GM12878 (cell line): ENCODE data around the gene CDK16. TPM values are rescaled to one million over a fixed set of nuclear protein-coding genes. Genes with fewer than 3 reads are reported as not detected.

Source experiments
- ATAC-seq: fragments of 200-7000 bp; cut with Tn5 transposase; 3 replicates; pipeline ENCODE4 v1.9.1; 2020; ENCODE audit warnings: mild to moderate bottlenecking, moderate library complexity
- BruUV-seq: library from RNA; stranded (reverse); fragments of 400-500 nt; replicated peaks from 2 replicates; lab custom pipeline; 2021; lab: Mats Ljungman, UMichigan
- CTCF ChIA-PET: fragments of 300-600 bp; sonication (Branson Sonifier 250); formaldehyde crosslinking; extraction: SDS; loops from one replicate; lab custom pipeline; 2021; ENCODE audit warnings: inconsistent platforms; lab: Yijun Ruan, JAX
- POLR2A ChIA-PET: fragments of 350-600 bp; formaldehyde crosslinking; extraction: SDS; loops from one replicate; lab custom pipeline; 2021; ENCODE audit warnings: inconsistent platforms; lab: Charles Lee
- RAD21 ChIA-PET: fragments of 300-600 bp; sonication (Branson Sonifier 250); formaldehyde crosslinking; loops from one replicate; lab custom pipeline; 2023; ENCODE audit warnings: antibody characterized with exemption; ENCODE audit not compliant: unreplicated experiment; lab: Charles Lee
- SMC1A ChIA-PET: fragments of 300-600 bp; sonication (Branson Sonifier 250); formaldehyde crosslinking; loops from one replicate; lab custom pipeline; 2023; ENCODE audit not compliant: unreplicated experiment, uncharacterized antibody; lab: Charles Lee
- DNase-seq: peaks from one replicate; pipeline ENCODE4 v3.0.0-alpha.2; 2011; ENCODE audit warnings: low read depth, low spot score
- FAIRE-seq: peaks from 3 replicates; lab custom pipeline; 2011; peaks lifted over from hg19 to GRCh38; lab: Jason Lieb, UNC
- H2AFZ ChIP-seq: 2 replicates; pipeline ENCODE4 v1.6.0; 2011; ENCODE audit warnings: low read depth, low read length, control low read depth; ENCODE audit not compliant: control insufficient read depth
- H3K27ac ChIP-seq: 2 replicates; pipeline ENCODE4 v1.5.1; 2011; ENCODE audit warnings: control low read depth; ENCODE audit not compliant: control insufficient read depth, insufficient read depth
- H3K27me3 ChIP-seq, 2 experiments: replicated peaks in 1 of 2; 2 replicates each; pipeline versions ENCODE4 v1.6.0 to v1.6.1; 2011; ENCODE audit warnings: low read length in 1 of 2; ENCODE audit not compliant: control insufficient read depth in 2 of 2, insufficient read depth in 2 of 2
- H3K36me3 ChIP-seq, 2 experiments: 2 replicates each; pipeline ENCODE4 v1.5.1; 2011; ENCODE audit warnings: low read length in 1 of 2; ENCODE audit not compliant: control insufficient read depth in 2 of 2, insufficient read depth in 2 of 2
- H3K4me1 ChIP-seq: 2 replicates; pipeline ENCODE4 v1.6.1; 2011; ENCODE audit warnings: mild to moderate bottlenecking, low read length, moderate library complexity, mixed read lengths; ENCODE audit not compliant: control insufficient read depth, insufficient read depth
- H3K4me2 ChIP-seq: 2 replicates; pipeline ENCODE4 v1.6.0; 2011; ENCODE audit warnings: control low read depth; ENCODE audit not compliant: control insufficient read depth, insufficient read depth
- H3K4me3 ChIP-seq: fragments of 200-600 bp; sonication (generic); 2 replicates; pipeline ENCODE4 v1.5.1; 2016
- H3K79me2 ChIP-seq: 2 replicates; pipeline ENCODE4 v1.6.0; 2011; ENCODE audit warnings: low read length; ENCODE audit not compliant: control insufficient read depth, insufficient read depth
- H3K9ac ChIP-seq: 2 replicates; pipeline ENCODE4 v1.8.0; 2011; ENCODE audit warnings: low read length, control low read depth, mixed read lengths; ENCODE audit not compliant: control insufficient read depth, insufficient read depth
- H3K9me3 ChIP-seq: replicated peaks from 3 replicates; pipeline ENCODE4 v1.5.1; 2011; ENCODE audit warnings: mild to moderate bottlenecking, low read length; ENCODE audit not compliant: control insufficient read depth, insufficient read depth
- H4K20me1 ChIP-seq: 2 replicates; pipeline ENCODE4 v1.6.0; 2011; ENCODE audit not compliant: control insufficient read depth, insufficient read depth
- CREM ChIP-seq: IDR thresholded peaks from 2 replicates; pipeline ENCODE4 v1.6.1; 2014; ENCODE audit warnings: antibody characterized with exemption, low read depth
- E4F1 ChIP-seq: fragments of 450-650 bp; IDR thresholded peaks from 2 replicates; pipeline ENCODE4 v1.6.1; 2018; ENCODE audit warnings: borderline replicate concordance, mild to moderate bottlenecking; ENCODE audit not compliant: partially characterized antibody
- EGR1 ChIP-seq, 2 experiments: IDR thresholded peaks; 1 replicate in 1 of 2; 2 replicates in 1 of 2; pipeline ENCODE4 v1.6.1; 2011 to 2012; ENCODE audit warnings: low read depth in 2 of 2, low read length in 2 of 2, borderline replicate concordance in 1 of 2, mild to moderate bottlenecking in 1 of 2, moderate library complexity in 1 of 2
- FOS ChIP-seq: IDR thresholded peaks from 3 replicates; pipeline ENCODE4 v1.6.1; 2011; ENCODE audit warnings: borderline replicate concordance; ENCODE audit not compliant: insufficient read length; ENCODE audit errors: extremely low read depth
- IKZF2 ChIP-seq, 2 experiments: fragments of 450-650 bp; IDR thresholded peaks; 2 replicates each; pipeline ENCODE4 v1.6.1; 2017; ENCODE audit warnings: mild to moderate bottlenecking in 2 of 2, moderate library complexity in 2 of 2
- NRF1 ChIP-seq: conservative IDR thresholded peaks from 2 replicates; pipeline ENCODE4 v1.6.1; 2011; ENCODE audit warnings: mild to moderate bottlenecking, low read depth, low read length, improper control_type of control experiment
- PBX3 ChIP-seq: IDR thresholded peaks from 2 replicates; pipeline ENCODE4 v1.6.1; 2011; ENCODE audit warnings: mild to moderate bottlenecking, low read depth, low read length, moderate library complexity; ENCODE audit not compliant: insufficient replicate concordance
- POLR2AphosphoS5 ChIP-seq: IDR thresholded peaks from 2 replicates; pipeline ENCODE4 v1.6.1; 2011; ENCODE audit warnings: mild to moderate bottlenecking, low read length, inconsistent platforms
- PRDM15 ChIP-seq: fragments of 450-650 bp; formaldehyde crosslinking; IDR thresholded peaks from 2 replicates; pipeline ENCODE4 v1.4.0; 2020; ENCODE audit warnings: mild to moderate bottlenecking, moderate library complexity
- RUNX3 ChIP-seq: IDR thresholded peaks from 2 replicates; pipeline ENCODE4 v1.6.1; 2012; ENCODE audit warnings: low read length, inconsistent platforms
- ZBED1 ChIP-seq: IDR thresholded peaks from 2 replicates; pipeline ENCODE4 v1.6.1; 2016; ENCODE audit warnings: borderline replicate concordance
- ZSCAN29 ChIP-seq: fragments of 450-650 bp; IDR thresholded peaks from 2 replicates; pipeline ENCODE4 v1.6.1; 2017; ENCODE audit warnings: mild to moderate bottlenecking, moderate library complexity
- WGBS: methylation state at CpG from one replicate; pipeline ENCODE4 v1.1.6; 2016; ENCODE audit warnings: low lambda C conversion rate; ENCODE audit not compliant: insufficient replicate concordance, insufficient coverage; ENCODE audit errors: missing lambda C conversion rate; 5-methylcytosine and 5-hydroxymethylcytosine counted together
- in situ Hi-C: fragments of 300-500 bp; cut with MboI; formaldehyde crosslinking; loops from 9 replicates; pipeline ENCODE4 v1.14.3; 2018; ENCODE audit warnings: mixed read lengths
- intact Hi-C: fragments of 100-400 bp; cut with micrococcal nuclease; formaldehyde crosslinking; loops from one replicate; pipeline ENCODE4 v1.14.2; 2022; ENCODE audit not compliant: unreplicated experiment
- polyA plus RNA-seq, 11 experiments: library from polyadenylated mRNA; depleted of rRNA in 4 of 11; unstranded in 6 of 11; stranded (reverse) in 5 of 11; fragments of >200 nt; fragmentation: Nextera tagmentation in 4 of 11; fragmentation: Illumina TruSeq in 1 of 11; extraction: Ambion mirVana in 4 of 11; extraction: Trizol in 1 of 11; gene quantifications; 1 replicate in 1 of 11; 2 replicates in 10 of 11; pipeline versions ENCODE4 v1.2.1 to v1.2.3, GENCODE V29; 2011 to 2016; ENCODE audit warnings: inconsistent platforms in 2 of 11, missing spikeins in 2 of 11, low read depth in 1 of 11
- total RNA-seq, 4 experiments: library from RNA; depleted of rRNA in 3 of 4; stranded (reverse); fragments of >200 nt in 3 of 4; fragmentation: Illumina TruSeq in 1 of 4; extraction: Trizol in 1 of 4; gene quantifications; 2 replicates each; pipeline versions ENCODE4 v1.2.1 to v1.2.3, GENCODE V29; 2013 to 2021

The CDK16 gene
- total and polyA plus RNA-seq, 10 of the 15 experiments (the other 5 are each of a cell fraction or from before 2014, with no cell fraction given) = 2.4 to 75.1 (median 48.2) TPM

GRCh38 chrX:47172971-47173792, 45.3 kb upstream of the CDK16 start (continued):
- TF ChIP-seq E4F1 (no peak), CREM (no peak), EGR1 (IDR thresholded peaks at IDR 0.05; ENCODE audit: borderline replicate concordance in 1 of 2, low read depth in 2 of 2, low read length in 2 of 2) (no peak), PBX3 (no peak)
- TF ChIP-seq, all 136 proteins: peak for 0

GRCh38 chrX:47174376-47174775, 44.1 kb upstream of the CDK16 start:
- Histone ChIP-seq H3K4me1 (no peaks in the 10 kb centered on the region), H4K20me1 (no peaks in the 10 kb centered on the region), H3K79me2 (no peaks in the 10 kb centered on the region), H3K9me3 (no peaks in the 10 kb centered on the region), H3K4me2 (no peak overlapping the region), H3K36me3 (peaks cover 0 to 15% of the 10 kb centered on the region in 2 experiments; a peak in 2 of 4 replicates), H3K27ac (no peak overlapping the region), H3K9ac (no peak overlapping the region), H2AFZ (no peak overlapping the region), H3K4me3 (no peak overlapping the region), H3K27me3 (no peaks in the 10 kb centered on the region)
- ChIA-PET CTCF (no interaction called here), POLR2A (no interaction called here), RAD21 (no interaction called here), SMC1A (no interaction called here)
- 61% methylated on average over 10 of the region's 12 CpGs for WGBS
- ATAC-seq (no peak), FAIRE-seq (no peak), DNase-seq (no peak)
- intact Hi-C loops = no loop called here
- in situ Hi-C loops = no loop called here
- BruUV-seq = no TSS peak
- TF ChIP-seq RUNX3 (no peak), IKZF2 (IDR thresholded peaks at IDR 0.05) (no peak), NRF1 (no peak), PRDM15 (CRISPR knock-in tag) (no peak), ZBED1 (no peak), FOS (no peak), ZSCAN29 (no peak), POLR2AphosphoS5 (no peak)
